AG20443 (cell line): ENCODE data around the gene RGS3.

Experiments
- DNase-seq: peaks from one replicate; pipeline ENCODE4 v3.0.0; 2012; ENCODE audit warnings: low spot score, mixed read lengths

RGS3 gene

DNA sequence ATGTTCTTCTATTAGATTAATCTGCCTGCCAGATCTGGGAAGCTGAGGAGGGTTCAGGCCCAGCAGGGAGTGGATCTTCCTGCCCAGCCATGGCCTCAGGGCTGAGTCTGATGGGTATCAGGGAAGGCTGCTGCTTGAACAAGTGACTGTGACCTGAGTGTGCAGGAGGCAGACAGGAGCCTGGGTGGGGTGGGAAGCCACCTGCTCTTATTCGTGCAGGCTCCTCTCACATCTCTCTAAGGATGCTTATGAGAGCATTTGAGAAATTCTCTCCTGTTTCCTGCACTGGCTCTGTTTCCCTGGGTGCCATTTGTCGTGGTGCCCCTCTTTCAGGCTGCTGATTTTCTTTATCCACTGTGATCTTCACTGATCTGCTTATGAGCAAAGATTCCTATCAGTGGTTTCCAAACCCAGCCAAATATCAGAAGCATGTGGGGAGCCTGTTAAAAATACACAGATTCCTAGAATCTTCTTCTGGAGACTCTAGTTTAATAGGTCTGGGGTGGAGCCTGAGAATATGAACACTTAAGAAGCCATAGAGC is 2.1 kb downstream of the RGS3 start:
- no peak for DNase-seq

GRCh38 chr9:113467183-113467582 is 3.7 kb downstream of the RGS3 start:
- no peak for DNase-seq

DNA sequence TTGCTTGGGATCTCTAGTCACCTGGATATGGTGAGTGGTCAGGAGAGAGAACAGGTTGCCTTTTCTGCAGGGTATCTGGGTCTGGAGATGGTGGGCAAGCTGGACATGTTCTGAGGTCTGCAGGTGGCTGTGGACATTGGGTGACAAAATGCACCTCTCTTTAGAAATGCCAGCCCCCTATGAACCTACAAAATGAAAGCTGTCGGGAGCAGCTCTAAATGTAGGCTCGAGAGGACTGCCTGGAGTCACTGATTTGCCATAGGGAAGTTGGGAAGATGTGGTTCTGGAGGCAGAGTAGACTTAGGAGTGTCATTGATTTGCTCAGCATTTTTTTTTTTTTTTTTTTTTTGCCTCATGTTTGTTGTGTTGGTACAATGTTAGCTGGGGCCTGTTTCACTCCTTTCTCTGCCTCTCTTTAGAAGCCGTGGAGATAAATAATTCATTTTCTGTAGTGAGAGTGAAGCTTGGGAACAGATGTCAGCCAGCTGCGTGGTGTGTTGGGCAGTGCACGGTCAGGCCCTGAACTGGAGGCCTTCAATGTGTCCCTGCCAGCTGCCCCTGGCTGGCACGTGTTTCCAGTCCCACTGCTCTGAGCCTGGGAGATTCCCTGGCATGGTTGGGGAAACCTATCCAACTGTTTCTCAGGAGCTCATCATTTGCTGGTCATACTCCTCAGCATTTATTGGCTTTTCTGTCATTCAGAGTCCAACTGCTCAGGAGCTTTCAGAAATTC is 5.4 kb downstream of the RGS3 start:
- peak; percentile 37 for DNase-seq

DNA sequence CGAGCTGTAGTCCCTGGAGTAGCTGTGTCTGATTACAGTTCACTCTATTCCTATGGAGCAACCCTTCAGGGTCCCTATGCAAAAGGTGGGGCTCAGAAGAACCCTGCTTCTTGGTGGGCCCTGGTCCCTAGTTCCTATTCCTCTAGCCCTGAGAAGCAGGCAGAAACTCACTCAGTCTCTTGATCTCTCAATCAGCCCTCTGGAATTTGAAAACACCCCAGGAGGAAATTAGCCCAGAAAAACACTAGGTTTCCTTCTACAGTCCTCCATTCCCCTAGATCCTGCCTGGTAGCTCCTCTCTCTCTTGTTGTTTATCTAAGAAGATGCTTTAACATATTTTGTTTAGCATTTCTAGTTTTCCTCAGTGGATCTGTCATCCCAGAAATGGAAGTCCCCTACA is 7.6 kb downstream of the RGS3 start:
- no peak for DNase-seq

DNA sequence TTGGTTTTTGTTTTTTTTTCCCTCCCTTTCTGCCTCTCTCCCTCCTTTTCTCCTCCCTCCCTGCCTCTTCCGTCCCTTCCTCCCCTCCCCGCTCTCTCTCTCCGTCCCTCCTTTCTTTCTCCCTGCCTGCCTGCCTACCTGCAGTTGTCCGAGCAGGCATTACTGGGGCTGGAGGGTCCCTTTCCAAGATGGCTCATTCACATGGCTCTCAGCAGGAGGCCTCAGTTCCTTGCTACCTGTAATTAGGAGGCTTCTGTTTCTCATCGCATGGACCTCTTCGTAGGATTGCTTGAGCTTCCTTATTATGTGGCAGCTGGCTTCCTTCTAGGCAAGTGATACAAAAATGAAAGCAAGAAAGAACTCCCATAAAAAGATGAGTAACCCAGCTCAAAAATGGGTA is 8.0 kb downstream of the RGS3 start:
- no peak for DNase-seq

DNA sequence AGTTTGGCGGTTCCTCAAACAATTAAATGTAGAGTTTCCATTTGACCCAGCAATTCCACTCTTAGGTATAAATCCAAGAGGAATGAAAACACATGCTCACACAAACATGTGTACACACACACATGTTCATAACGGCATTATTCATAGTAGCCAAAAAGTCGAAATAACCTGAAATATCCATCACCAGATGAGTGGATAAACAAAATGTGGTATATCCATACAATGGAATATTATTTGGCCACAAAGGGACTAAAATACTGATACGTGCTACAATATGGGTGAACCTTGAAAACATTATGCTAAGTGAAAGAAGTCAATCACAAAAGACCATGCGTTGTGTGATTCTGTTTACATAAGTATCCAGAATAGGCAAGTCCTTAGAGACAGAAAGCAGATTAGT is 8.7 kb downstream of the RGS3 start:
- no peak for DNase-seq

DNA sequence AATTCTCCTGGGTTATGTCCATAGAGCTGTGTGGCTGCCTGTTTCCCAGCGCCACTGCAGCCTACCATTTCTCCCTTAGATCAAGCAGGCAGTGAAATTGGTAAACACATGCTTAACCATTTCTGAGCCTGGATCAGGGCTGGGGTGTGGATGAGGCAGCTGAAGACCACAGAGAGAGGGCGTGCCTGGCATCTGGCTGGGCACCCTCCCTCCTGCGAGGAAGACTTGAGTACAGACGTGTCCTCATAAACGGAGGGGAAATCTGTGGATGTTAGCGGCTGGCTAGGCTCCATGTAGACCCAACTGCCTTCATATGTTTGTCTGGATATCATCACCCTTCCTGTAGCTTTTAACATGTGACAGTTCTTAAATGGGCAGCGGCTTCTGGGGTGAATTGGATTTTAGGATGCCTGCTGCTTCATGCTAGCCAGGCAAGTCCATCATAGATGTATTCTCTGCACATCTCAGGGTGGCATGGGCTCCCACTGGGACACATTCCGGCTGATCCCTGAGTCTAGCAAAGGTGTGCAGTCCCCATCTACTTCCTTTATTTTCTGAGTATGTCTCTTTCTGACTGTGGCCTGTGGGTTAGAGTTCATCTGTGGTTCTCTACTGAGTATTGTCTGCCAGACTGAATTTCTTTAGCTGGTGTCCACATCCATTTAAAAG is 11.0 kb downstream of the RGS3 start:
- DNase-seq, result peak; percentile 7

- DNase-seq, result no peak
Observed at GRCh38 chr9:113475031-113475430, 11.5 kb downstream of the RGS3 start.

DNA sequence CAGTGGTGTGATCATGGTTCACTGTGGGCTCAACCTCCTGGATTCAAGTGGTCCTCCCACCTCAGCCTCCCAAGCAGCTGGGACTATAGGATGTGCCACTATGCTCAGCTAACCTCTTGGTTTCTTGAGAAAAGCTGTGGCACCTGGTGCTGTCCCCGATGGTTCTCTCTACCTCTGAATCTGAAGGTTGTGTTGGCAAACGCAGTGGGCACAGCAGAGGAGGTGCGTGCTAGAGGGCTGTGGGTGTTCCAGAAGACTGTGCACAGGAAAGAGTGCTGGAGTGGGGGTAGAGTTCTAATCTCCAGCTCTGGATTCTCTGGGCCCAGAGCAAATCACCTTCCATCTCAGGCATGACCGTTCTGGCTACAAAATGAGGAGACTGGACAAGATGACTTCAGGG is 12.5 kb downstream of the RGS3 start:
- DNase-seq, result no peak

DNA sequence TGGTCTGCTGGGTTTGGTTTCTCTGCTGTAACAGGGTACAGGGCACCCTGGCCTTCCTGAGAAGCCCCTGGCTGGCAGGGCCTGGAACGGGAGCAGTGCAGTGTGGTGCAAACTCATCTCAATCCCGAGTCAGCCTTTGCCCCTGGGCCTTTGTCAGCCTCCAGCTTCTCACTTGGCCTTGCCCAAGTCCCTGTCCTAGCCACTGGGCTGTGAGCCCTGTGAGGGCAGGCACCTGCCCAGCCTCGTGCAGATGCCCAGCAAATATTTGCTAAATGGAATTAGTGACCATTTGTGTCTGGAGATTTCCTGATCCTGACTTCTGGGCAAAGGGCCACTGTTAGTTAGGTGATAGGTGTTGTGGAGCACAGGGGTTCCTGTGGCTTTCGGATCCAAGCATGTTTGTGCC is 13.0 kb downstream of the RGS3 start:
- DNase-seq, result no peak

- DNase-seq, result no peak
Observed at GRCh38 chr9:113477058-113477457, 13.5 kb downstream of the RGS3 start.

DNA sequence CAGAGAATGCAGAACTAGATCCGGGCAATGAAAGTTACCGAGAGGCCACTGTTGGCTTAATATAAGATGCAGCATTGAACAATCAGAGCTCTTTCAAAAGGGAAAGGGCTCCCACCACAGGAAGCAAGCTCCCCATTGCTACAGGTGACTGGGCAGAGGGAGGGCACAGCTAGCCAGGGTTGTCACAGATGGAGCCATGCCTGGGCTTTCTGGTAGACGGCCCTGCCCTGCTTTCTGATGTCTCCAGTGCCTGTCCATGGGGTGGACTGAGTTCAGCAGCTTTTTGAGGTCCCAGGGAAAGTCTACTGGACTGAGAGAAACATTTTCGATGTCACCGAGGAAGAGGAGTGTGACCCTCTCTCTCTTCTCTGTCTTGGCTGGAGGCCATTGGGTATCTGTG is 14.1 kb downstream of the RGS3 start:
- DNase-seq, result no peak

GRCh38 chr9:113479174-113479621 is 15.7 kb downstream of the RGS3 start:
- no peak for DNase-seq

- DNase-seq, result no peak
Observed at GRCh38 chr9:113480612-113481011, 17.1 kb downstream of the RGS3 start.

- DNase-seq, result no peak
Observed at GRCh38 chr9:113481176-113481787, 17.8 kb downstream of the RGS3 start.

DNA sequence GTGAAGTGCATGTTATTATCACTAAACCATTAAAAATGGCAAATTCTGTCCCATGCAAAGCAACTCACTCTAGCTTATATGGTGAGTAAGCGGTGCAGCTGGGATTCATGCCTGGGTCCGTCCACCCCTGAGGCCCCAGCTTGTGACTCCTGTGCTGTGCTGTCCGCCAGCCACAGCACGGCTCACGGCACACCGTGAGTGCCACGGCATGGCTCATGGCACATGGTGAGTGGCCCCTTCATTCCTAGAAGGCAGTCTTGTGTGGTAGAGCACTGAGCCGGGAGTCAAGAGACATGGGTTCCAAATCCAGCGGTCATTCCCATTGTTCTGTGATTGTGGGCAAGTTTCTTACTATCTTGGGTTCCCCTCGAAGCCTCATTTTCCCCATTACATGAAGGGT is 18.8 kb downstream of the RGS3 start:
- no peak for DNase-seq

- DNase-seq, result no peak
Observed at GRCh38 chr9:113482991-113483675, 19.6 kb downstream of the RGS3 start.

DNA sequence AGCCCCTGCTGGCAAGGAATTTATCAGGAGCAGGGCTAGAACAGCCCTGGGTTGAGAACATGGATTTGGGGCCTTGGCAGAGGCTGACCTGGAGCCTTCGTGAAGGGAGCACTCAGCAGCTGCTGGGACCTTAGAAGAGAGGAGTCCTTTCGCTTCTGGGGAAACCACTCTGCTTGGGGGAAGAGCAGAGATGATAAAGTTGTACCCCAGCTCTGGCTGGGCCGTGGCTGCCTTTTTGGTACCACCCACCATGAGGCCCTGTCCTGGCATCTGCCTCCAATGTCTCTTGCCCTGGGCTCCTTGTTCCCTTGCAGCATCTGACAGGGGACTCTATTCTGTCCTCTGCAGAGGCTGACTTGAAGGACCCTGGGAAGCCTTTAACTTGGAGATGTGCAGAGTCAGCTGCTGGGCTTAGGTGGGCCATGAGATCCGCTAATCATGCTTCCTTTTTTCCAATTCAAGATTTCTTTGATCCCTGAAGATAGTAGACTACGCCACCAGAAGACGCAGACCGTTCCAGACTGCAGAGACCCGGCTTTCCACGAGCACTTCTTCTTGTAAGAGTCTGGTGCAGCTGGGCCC is 20.2 kb downstream of the RGS3 start:
- DNase-seq, result no peak

GRCh38 chr9:113484258-113484730 is 20.8 kb downstream of the RGS3 start:
- no peak for DNase-seq

DNA sequence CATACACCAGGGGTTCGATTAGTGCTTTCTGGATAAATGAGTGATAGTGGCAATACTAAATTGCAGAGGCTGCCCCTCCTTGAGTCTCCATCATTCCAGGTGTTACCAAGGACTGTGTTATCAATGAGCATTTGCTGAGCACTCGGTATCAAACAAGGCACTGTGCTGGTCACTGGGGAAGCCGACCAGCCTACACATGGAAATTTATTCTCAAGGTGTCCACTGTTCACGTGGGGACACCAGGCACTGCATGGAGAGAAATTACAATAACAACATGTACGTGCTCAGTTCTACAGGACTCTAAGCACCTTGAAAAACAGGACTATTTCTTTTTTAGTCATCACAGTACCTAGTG is 22.2 kb downstream of the RGS3 start:
- DNase-seq, result no peak

- DNase-seq, result no peak
Observed at GRCh38 chr9:113486327-113486726, 22.8 kb downstream of the RGS3 start.

GRCh38 chr9:113488071-113488470 is 24.5 kb downstream of the RGS3 start:
- DNase-seq, result no peak
